ENCODE measurements around the gene OSER1.

DNA sequence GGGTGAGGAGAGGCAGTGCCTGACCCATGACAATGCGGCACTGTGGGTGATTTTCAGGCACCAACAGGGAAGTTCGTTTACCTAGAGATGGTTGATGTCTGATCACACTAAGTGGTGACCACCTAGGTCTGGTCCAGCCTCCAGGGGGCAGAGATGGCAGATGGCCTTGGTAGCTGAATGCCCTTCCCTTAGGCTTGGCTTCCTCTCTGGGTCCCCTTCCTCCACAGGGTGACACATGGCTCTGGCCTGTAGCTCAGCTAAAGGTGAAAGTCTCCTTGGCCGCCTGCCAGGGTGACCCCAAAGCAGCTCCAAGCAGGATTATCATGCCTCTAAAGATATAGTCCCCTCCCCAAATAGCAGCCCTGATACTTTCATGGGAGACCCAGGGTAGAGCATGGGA lies 43.0 kb upstream of the OSER1 start:
- TF ChIP-seq CTCF (IDR thresholded peaks at IDR 0.05), result no peak
- TF ChIP-seq POLR2A (IDR thresholded peaks at IDR 0.05), result no peak

All from stomach (tissue), 4 donors.